Panc1 (cell line): Measurements from ENCODE around the gene SLC12A8. TPM values are rescaled to one million over a fixed set of nuclear protein-coding genes. Genes with fewer than 3 reads are reported as not detected.

Experiments used
- ATAC-seq: fragments of 200-7000 bp; cut with Tn5 transposase; 2 replicates; pipeline ENCODE4 v1.9.1; 2020; ENCODE audit warnings: mild to moderate bottlenecking, moderate library complexity
- BruUV-seq: library from RNA; stranded (reverse); fragments of 400-500 nt; replicated peaks from 2 replicates; lab custom pipeline; 2021; lab: Mats Ljungman, UMichigan
- CTCF ChIA-PET: fragments of 300-600 bp; sonication (Branson Sonifier 250); formaldehyde crosslinking; loops from one replicate; lab custom pipeline; 2022; ENCODE audit warnings: antibody characterized with exemption; lab: Charles Lee
- POLR2A ChIA-PET: fragments of 300-600 bp; sonication (Branson Sonifier 250); formaldehyde crosslinking; loops from one replicate; lab custom pipeline; 2022; ENCODE audit warnings: antibody characterized with exemption; lab: Charles Lee
- DNase-seq: peaks from one replicate; pipeline ENCODE4 v3.0.0-alpha.2; 2010; ENCODE audit warnings: low read depth, low spot score
- H3K27ac ChIP-seq: 2 replicates; pipeline ENCODE4 v1.5.1; 2011; ENCODE audit warnings: mild to moderate bottlenecking, low read length, inconsistent platforms
- H3K27me3 ChIP-seq: fragments of 200-500 bp; sonication (Bioruptor generic); 2 replicates; pipeline ENCODE4 v1.6.0; 2014; ENCODE audit warnings: low read length, inconsistent platforms; ENCODE audit not compliant: control insufficient read depth, insufficient read depth
- H3K36me3 ChIP-seq: fragments of 200-500 bp; sonication (Bioruptor generic); 2 replicates; pipeline ENCODE4 v1.5.1; 2014; ENCODE audit warnings: inconsistent platforms, mild to moderate bottlenecking, low read length, moderate library complexity; ENCODE audit not compliant: control insufficient read depth, insufficient read depth
- H3K4me1 ChIP-seq: 2 replicates; pipeline ENCODE4 v1.5.1; 2011; ENCODE audit warnings: inconsistent platforms, mild to moderate bottlenecking, low read length, moderate library complexity; ENCODE audit not compliant: control insufficient read depth, insufficient read depth
- H3K4me3 ChIP-seq, 2 experiments: 2 replicates each; pipeline ENCODE4 v1.5.1; 2011 to 2012; ENCODE audit warnings: low read depth in 2 of 2, low read length in 2 of 2, mild to moderate bottlenecking in 2 of 2, inconsistent platforms in 1 of 2, moderate library complexity in 1 of 2
- H3K9me3 ChIP-seq: fragments of 200-500 bp; sonication (Bioruptor generic); 2 replicates; pipeline ENCODE4 v1.5.1; 2014; ENCODE audit warnings: low read depth, mild to moderate bottlenecking, inconsistent platforms, low read length, moderate library complexity; ENCODE audit not compliant: control insufficient read depth, insufficient read depth
- CTCF ChIP-seq: fragments of 450-650 bp; IDR thresholded peaks from 2 replicates; pipeline ENCODE4 v1.5.1; 2017; ENCODE audit warnings: mild to moderate bottlenecking
- POLR2AphosphoS5 ChIP-seq: IDR thresholded peaks from 2 replicates; pipeline ENCODE4 v1.6.1; 2012; ENCODE audit warnings: mild to moderate bottlenecking, low read depth, low read length, moderate library complexity
- REST ChIP-seq, 2 experiments: IDR thresholded peaks; 2 replicates each; pipeline ENCODE4 v1.6.1; 2011 to 2012; ENCODE audit warnings: low read depth in 2 of 2, control low read depth in 1 of 2, low read length in 1 of 2, mild to moderate bottlenecking in 1 of 2, moderate library complexity in 1 of 2; ENCODE audit not compliant: insufficient read depth in 1 of 2
- SIN3A ChIP-seq: IDR thresholded peaks from 2 replicates; pipeline ENCODE4 v1.6.1; 2012; ENCODE audit warnings: low read depth, mild to moderate bottlenecking, low read length, moderate library complexity, borderline replicate concordance; ENCODE audit not compliant: insufficient read depth
- TCF7L2 ChIP-seq: IDR thresholded peaks from 2 replicates; pipeline ENCODE4 v1.6.1; 2011; ENCODE audit warnings: mild to moderate bottlenecking, low read depth, low read length, inconsistent platforms
- in situ Hi-C: cut with HindIII; loops from 2 replicates; pipeline ENCODE4 v1.10.0; 2016; ENCODE audit warnings: low sequenced_read_pairs, low pct_unique_long_range_greater_than_20kb
- intact Hi-C: fragments of 100-400 bp; cut with micrococcal nuclease; formaldehyde crosslinking; loops from one replicate; pipeline ENCODE4 v1.10.0; 2022; ENCODE audit not compliant: unreplicated experiment
- total RNA-seq: library from RNA; stranded (reverse); gene quantifications from one replicate; pipeline ENCODE4 v1.2.1, GENCODE V29; 2021; ENCODE audit not compliant: unreplicated experiment

SLC12A8 gene
- total RNA-seq, 1 experiment from 2014 or later: 7.0 TPM

- TF ChIP-seq TCF7L2: no peak
Measured at GRCh38 chr3:125161607-125162219, 50.8 kb downstream of the SLC12A8 start (continued).

- CTCF ChIA-PET: no interaction called here
- POLR2A ChIA-PET: no interaction called here
Measured at GRCh38 chr3:125160606-125161371, 51.8 kb downstream of the SLC12A8 start.

More at GRCh38 chr3:125160606-125161371, 51.8 kb downstream of the SLC12A8 start:
- ATAC-seq: no peak
- Histone ChIP-seq H3K4me3 (no peak overlapping the region), H3K4me1 (no peaks in the 10 kb centered on the region; the same call in 1 of the 2 replicates), H3K27me3 (no peaks in the 10 kb centered on the region), H3K36me3 (no peaks in the 10 kb centered on the region), H3K27ac (0 out of 2 replicates have a peak overlapping the region, but pooled peaks have one; percentile 30), H3K9me3 (no peaks in the 10 kb centered on the region)
- in situ Hi-C loops (no loop called here), intact Hi-C loops (no loop called here)
- no peak for TF ChIP-seq CTCF
- no peak for TF ChIP-seq TCF7L2
- no peak for TF ChIP-seq SIN3A
- TF ChIP-seq POLR2AphosphoS5: no peak
- no peak for TF ChIP-seq REST (IDR thresholded peaks at IDR 0.05; ENCODE audit: insufficient read depth in 1 of 2, low read depth in 2 of 2, low read length in 1 of 2)
- no peak for DNase-seq
- no TSS peak for BruUV-seq
